Activated naive CD4-positive, alpha-beta T cell treated with anti-CD3 and anti-CD28 coated beads, Interleukin-2, amount 50 U/mL, for 72 hours (primary cell): ENCODE results near the gene DHX16. TPM values are rescaled to one million over a fixed set of nuclear protein-coding genes. Genes with fewer than 3 reads are reported as not detected.

ENCODE experiments used
- ATAC-seq, 2 donors: fragments of 150-1000 bp; cut with Tn5 transposase; 2 replicates each; pipeline ENCODE4 v1.10.0; 2021; ENCODE audit warnings: mild to moderate bottlenecking in 2 of 2, moderate library complexity in 2 of 2
- DNase-seq, 2 donors: peaks; one replicate each; pipeline ENCODE4 v3.0.0; 2021 to 2022; ENCODE audit warnings: low spot score in 2 of 2
- H3K27ac Mint-ChIP-seq, 2 donors: one replicate each; pipeline ENCODE4 v1.8.0; 2022; ENCODE audit warnings: mild to moderate bottlenecking in 2 of 2, mixed read lengths in 2 of 2
- H3K36me3 Mint-ChIP-seq, 2 donors: one replicate each; pipeline ENCODE4 v1.8.0; 2022; ENCODE audit warnings: mixed read lengths in 2 of 2
- H3K9me3 Mint-ChIP-seq, 2 donors: one replicate each; pipeline ENCODE4 v1.8.0; 2022; ENCODE audit warnings: mixed read lengths in 2 of 2
- total RNA-seq, 2 donors: library from RNA; stranded (reverse); gene quantifications; one replicate each; pipeline ENCODE4 v1.2.3, GENCODE V29; 2022

DHX16 gene
- total RNA-seq, 2 donors from 2014 or later, result 31.7 to 37.5 TPM

- H3K9me3 Mint-ChIP-seq, result no peaks in the 10 kb centered on the region
- DNase-seq (no peak), ATAC-seq (no peak)
- peak overlapping the region in 1 of 2 donors; percentile 39 for H3K27ac Mint-ChIP-seq
- H3K36me3 Mint-ChIP-seq, result peaks cover 61 to 67% of the 10 kb centered on the region in 2 donors
Measured at GRCh38 chr6:30610065-30610464, 62.7 kb downstream of the DHX16 start.

GRCh38 chr6:30603961-30604360, 68.8 kb downstream of the DHX16 start:
- H3K9me3 Mint-ChIP-seq, result no peaks in the 10 kb centered on the region
- DNase-seq, result no peak
- H3K27ac Mint-ChIP-seq, result no peak overlapping the region

More at GRCh38 chr6:30603961-30604360, 68.8 kb downstream of the DHX16 start:
- ATAC-seq, result no peak
- peaks cover 47 to 56% of the 10 kb centered on the region in 2 donors for H3K36me3 Mint-ChIP-seq

Other genes with a start within 250 kb of the DHX16 start
- 100 to 1,000 TPM; 493 to 574 TPM for gene HLA-E, start 183.5 kb downstream of the DHX16 start, total RNA-seq
- gene GNL1, start 116.5 kb downstream of the DHX16 start, total RNA-seq, result 100 to 1,000 TPM; 107 to 139 TPM
- gene PRR3, start 115.7 kb downstream of the DHX16 start, total RNA-seq, result 10 to 100 TPM; 19.8 to 27.4 TPM
- gene ABCF1, start 101.6 kb downstream of the DHX16 start, total RNA-seq, result 10 to 100 TPM; 84.7 to 91.3 TPM
- gene PPP1R10, start 55.8 kb downstream of the DHX16 start, total RNA-seq, result 10 to 100 TPM; 92.1 to 96.8 TPM
- gene MRPS18B, start 55.2 kb downstream of the DHX16 start, total RNA-seq, result 100 to 1,000 TPM in 1 of 2 donors, 10 to 100 TPM in 1; 99.8 to 100 TPM
- gene ATAT1, start 46.1 kb downstream of the DHX16 start, total RNA-seq, result 10 to 100 TPM; 14.5 to 15.1 TPM
- 10 to 100 TPM; 20.5 to 81.5 TPM for gene C6orf136, start 25.9 kb downstream of the DHX16 start, total RNA-seq
- 100 to 1,000 TPM; 184 to 274 TPM for gene PPP1R18, start 13.6 kb upstream of the DHX16 start, total RNA-seq
- 10 to 100 TPM; 35.7 to 53.5 TPM for gene NRM, start 18.0 kb upstream of the DHX16 start, total RNA-seq
- 100 to 1,000 TPM in 1 of 2 donors, 10 to 100 TPM in 1; 84.2 to 127 TPM for gene MDC1, start 44.3 kb upstream of the DHX16 start, total RNA-seq
- 1,000 to 10,000 TPM; 1,507 to 1,783 TPM for gene TUBB, start 47.3 kb upstream of the DHX16 start, total RNA-seq
- 100 to 1,000 TPM; 194 to 219 TPM for gene FLOT1, start 69.7 kb upstream of the DHX16 start, total RNA-seq
- 100 to 1,000 TPM in 1 of 2 donors, 10 to 100 TPM in 1; 70.0 to 279 TPM for gene IER3, start 71.5 kb upstream of the DHX16 start, total RNA-seq
- gene DDR1, start 211.5 kb upstream of the DHX16 start, total RNA-seq, result 10 to 100 TPM; 15.2 to 20.7 TPM
- 10 to 100 TPM; 27.6 to 44.9 TPM for gene GTF2H4, start 235.2 kb upstream of the DHX16 start, total RNA-seq
- 10 to 100 TPM; 55.1 to 55.7 TPM for gene VARS2, start 241.2 kb upstream of the DHX16 start, total RNA-seq